ENCODE data around the gene ATG4D. TPM values are rescaled to one million over a fixed set of nuclear protein-coding genes. Genes with fewer than 3 reads are reported as not detected.

ATG4D gene
- polyA plus RNA-seq, 1 of the 3 experiments (the other 2 are of a cell fraction): 22.6 TPM

- no peak for TF ChIP-seq IRF3 (IDR thresholded peaks at IDR 0.05; ENCODE audit: low read depth, low read length)
- TF ChIP-seq PBX3 (IDR thresholded peaks at IDR 0.05): no peak
- TF ChIP-seq REST (IDR thresholded peaks at IDR 0.05; ENCODE audit: low read depth, low read length): no peak
- TF ChIP-seq TEAD4 (IDR thresholded peaks at IDR 0.05; ENCODE audit: borderline replicate concordance, insufficient read depth): no peak
- TF ChIP-seq POLR2AphosphoS5 (IDR thresholded peaks at IDR 0.05; ENCODE audit: low read depth, low read length): peak; percentile 53; the same call in 1 of the 2 replicates
- no peak for TF ChIP-seq FOSL2 (IDR thresholded peaks at IDR 0.05; ENCODE audit: borderline replicate concordance, low read depth)
- no peak for TF ChIP-seq FOXM1 (IDR thresholded peaks at IDR 0.05; ENCODE audit: low read depth)
- TF ChIP-seq, protein P1, sequence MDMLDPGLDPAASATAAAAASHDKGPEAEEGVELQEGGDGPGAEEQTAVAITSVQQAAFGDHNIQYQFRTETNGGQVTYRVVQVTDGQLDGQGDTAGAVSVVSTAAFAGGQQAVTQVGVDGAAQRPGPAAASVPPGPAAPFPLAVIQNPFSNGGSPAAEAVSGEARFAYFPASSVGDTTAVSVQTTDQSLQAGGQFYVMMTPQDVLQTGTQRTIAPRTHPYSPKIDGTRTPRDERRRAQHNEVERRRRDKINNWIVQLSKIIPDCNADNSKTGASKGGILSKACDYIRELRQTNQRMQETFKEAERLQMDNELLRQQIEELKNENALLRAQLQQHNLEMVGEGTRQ (IDR thresholded peaks at IDR 0.05; ENCODE audit: borderline replicate concordance, low read depth, low read length): no peak
- TF ChIP-seq RAD21 (IDR thresholded peaks at IDR 0.05; ENCODE audit: low read length): no peak
Observed at GRCh38 chr19:10501971-10502523, 41.7 kb upstream of the ATG4D start (continued).

DNA sequence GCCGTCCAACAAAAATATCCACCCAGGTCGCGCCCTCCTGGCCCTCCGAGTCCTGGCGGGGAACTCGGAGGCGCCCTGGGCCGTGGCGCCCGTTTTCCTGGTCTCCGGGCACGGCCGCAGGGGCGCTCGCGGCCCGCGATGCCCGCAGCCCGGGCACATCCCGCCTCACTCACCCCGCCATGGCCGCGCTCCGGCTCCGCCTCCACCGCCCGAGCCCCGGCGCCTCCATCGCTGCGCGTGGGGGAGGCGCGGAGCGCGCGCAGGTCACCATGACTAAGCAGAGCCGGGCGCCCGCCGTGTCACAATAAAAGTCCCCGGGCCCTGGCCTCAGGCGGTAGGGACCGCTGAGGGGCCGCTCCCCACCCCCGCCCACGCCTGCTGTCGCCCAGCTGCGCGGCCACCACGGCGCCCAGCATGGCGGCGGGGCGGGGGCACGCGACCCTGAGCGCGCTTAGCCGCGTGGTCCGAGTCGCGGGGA lies 41.1 kb upstream of the ATG4D start:
- Histone ChIP-seq H4K20me1 (ENCODE audit: insufficient read depth) (peaks cover 2% of the 10 kb centered on the region; the same call in 1 of the 2 replicates), H3K9me3 (no peaks in the 10 kb centered on the region), H2AFZ (ENCODE audit: low read depth) (peak overlapping the region; percentile 95), H3K4me2 (peak overlapping the region; percentile 83), H3K79me2 (ENCODE audit: insufficient read depth) (peaks cover 49% of the 10 kb centered on the region), H3K4me1 (ENCODE audit: control insufficient read depth in 1 of 2, insufficient read depth in 2 of 2, low read depth in 1 of 2, low read length in 1 of 2) (peaks cover 3 to 4% of the 10 kb centered on the region in 2 experiments; a peak in 1 of 4 replicates), H3K9ac (peak overlapping the region; percentile 99), H3K9me2 (no peaks in the 10 kb centered on the region), H3K27me3 (ENCODE audit: insufficient read depth) (no peaks in the 10 kb centered on the region), H3K27ac (ENCODE audit: low read depth in 2 of 2, low read length in 1 of 2) (peak overlapping the region; percentile 92 to 94), H3F3A (replicated peaks; ENCODE audit: insufficient read depth) (peaks cover 11% of the 10 kb centered on the region), H3K4me3 (ENCODE audit: low read depth in 2 of 2, low read length in 1 of 2) (peak overlapping the region; percentile 66 to 88), H3K36me3 (replicated peaks in 1 of 2; ENCODE audit: control insufficient read depth in 1 of 2, insufficient read depth in 2 of 2, low read length in 1 of 2) (peaks cover 8 to 16% of the 10 kb centered on the region in 2 experiments)
- WGBS (ENCODE audit: low lambda C conversion rate): 0% methylated on average over 22 of the region's 65 CpGs
- DNase-seq: peak; percentile 94
- CTCF ChIA-PET: interaction anchor here (1.6 kb wide), 1 partner anchor 39 kb away, joined by 5 read pairs; no protein-coding TSS in a partner anchor
- POLR2A ChIA-PET: interaction anchor here (0.6 to 0.7 kb wide), 4 partner anchors 44 to 918 kb away, joined by 3 read pairs; no protein-coding TSS in a partner anchor
- TF ChIP-seq CTCF (IDR thresholded peaks at IDR 0.05) (0 out of 2 replicates have a peak, but pooled peaks have one; percentile 2), TAF1 (IDR thresholded peaks at IDR 0.05; ENCODE audit: borderline replicate concordance, low read depth, low read length) (peak; percentile 88), FOXM1 (IDR thresholded peaks at IDR 0.05; ENCODE audit: low read depth) (peak; percentile 56; the same call in 1 of the 2 replicates), CHD2 (IDR thresholded peaks at IDR 0.05; ENCODE audit: low read length, partially characterized antibody) (peak; percentile 53), EP300 (IDR thresholded peaks at IDR 0.05; ENCODE audit: borderline replicate concordance in 1 of 2, low read depth in 1 of 2, low read length in 1 of 2) (no peak), MAX (IDR thresholded peaks at IDR 0.05; ENCODE audit: low read depth) (peak; percentile 63; the same call in 1 of the 2 replicates), REST (IDR thresholded peaks at IDR 0.05; ENCODE audit: low read depth, low read length) (peak; percentile 61; the same call in 1 of the 2 replicates), YY1 (IDR thresholded peaks at IDR 0.05; ENCODE audit: low read depth) (peak; percentile 88)

Measured in SK-N-SH (cell line).